ENCODE measurements around the gene FARP2. TPM values are rescaled to one million over a fixed set of nuclear protein-coding genes. Genes with fewer than 3 reads are reported as not detected.

FARP2 gene
- total RNA-seq, 2 donors from 2014 or later: 24.0 to 32.8 TPM

DNA sequence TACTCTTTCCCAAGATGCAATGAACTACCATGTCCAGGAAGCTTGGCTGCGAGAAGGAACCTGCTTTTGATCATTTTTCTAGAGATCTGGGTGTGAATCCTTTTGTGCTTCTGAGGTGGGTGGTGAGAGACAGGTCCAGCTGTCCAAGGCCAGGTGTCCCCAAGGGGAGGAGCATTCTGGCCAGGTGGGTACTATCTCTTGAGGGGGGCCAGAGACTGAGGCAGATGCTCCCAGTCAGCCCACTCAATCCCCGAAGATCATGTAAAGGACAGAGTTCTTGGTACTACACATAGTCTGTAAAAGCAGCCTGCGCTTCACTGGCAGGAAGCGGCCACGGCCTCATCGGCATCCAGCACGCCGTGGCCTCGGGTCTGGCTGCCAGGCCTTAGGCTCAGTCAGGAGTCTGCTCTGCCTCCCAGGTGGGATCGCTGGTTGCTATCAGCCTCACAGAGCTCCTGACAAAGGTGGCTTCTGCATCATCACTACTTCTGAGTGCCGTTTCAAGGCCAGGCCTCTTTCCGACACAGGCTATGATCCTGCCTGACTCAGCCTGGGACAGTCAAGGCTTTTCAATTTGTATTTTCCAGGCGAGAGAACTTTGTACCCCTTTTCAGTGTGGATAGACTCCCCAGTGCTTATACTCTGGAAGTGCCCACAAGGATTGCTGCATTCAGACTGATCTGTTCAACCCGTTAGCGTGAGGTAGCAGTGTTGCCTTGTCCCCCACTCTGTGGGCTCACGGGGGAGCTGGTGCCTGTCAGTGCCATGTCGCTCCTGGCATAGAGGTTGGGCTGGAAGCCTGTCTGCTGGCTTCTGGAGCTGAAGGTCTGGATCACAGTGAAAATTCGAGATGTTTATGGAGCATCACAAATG is 123.2 kb downstream of the FARP2 start:
- no peak for DNase-seq (ENCODE audit: low spot score in 2 of 2)
- ATAC-seq: no peak
- Mint-ChIP-seq H3K36me3 (no peaks in the 10 kb centered on the region), H3K27ac (no peak overlapping the region), H3K9me3 (no peaks in the 10 kb centered on the region)

DNA sequence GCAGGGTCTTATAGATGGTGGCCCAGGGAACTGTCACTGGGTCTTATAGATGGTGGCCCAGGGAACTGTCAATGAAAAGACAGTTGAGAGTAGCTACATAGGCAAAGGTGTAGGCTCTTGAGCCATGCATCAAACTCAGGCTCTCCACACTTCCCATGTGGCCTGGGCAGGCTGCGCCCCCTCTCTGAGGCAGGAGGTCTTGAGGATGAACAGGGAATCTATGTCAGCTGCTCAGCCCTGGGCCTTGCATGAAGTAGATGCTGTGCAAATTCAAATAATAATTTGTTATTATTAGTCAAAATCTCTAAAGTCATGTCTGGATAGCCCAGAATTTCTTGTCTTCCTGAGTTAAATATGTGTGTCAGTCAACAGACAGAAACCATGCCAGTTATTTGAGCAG is 125.6 kb downstream of the FARP2 start:
- no peak overlapping the region for H3K27ac Mint-ChIP-seq
- ATAC-seq (no peak), DNase-seq (ENCODE audit: low spot score in 2 of 2) (no peak)
- no peaks in the 10 kb centered on the region for H3K36me3 Mint-ChIP-seq
- no peaks in the 10 kb centered on the region for H3K9me3 Mint-ChIP-seq

DNA sequence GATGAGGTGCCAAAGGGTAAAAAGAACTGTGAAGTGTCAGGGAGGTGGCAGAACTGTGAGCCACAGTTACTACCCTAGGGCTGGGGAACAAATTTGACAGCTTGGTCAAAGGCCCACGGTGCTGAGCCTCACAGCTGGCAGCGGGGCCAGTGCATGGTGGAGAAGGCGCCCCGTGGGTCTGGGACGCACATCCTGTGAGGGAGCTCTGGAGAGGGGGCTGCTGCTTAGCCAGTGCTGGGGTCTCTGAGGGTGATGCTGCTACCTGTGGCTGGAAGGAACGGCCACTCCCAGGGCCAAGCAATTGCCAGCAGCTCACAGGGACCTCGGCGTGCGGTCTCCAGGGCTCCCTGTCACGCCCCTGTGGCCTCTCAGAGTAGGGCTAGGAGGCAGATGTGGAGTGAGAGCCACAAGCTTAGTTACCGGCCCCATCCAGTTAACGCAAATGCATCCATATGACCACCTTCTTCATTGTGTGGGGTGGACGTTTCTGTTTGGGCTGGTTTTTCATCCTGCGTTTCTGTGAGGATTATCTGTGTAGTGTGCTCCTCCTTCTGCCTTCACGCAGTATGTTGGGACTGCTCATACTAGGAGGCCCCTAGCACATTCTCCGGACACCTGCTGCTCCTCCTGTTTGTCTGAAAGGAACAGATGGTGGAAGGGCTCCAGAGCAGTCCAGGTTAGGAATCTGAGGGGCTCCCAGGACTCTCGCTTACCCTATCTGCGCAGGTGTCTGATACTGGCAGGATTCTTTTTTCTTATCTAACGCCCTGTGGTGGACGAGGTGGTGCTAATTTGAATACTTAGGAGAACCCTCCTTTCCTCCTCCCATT is 126.3 kb downstream of the FARP2 start:
- ATAC-seq (no peak), DNase-seq (ENCODE audit: low spot score in 2 of 2) (no peak)
- Mint-ChIP-seq H3K9me3 (no peaks in the 10 kb centered on the region), H3K36me3 (no peaks in the 10 kb centered on the region), H3K27ac (peak overlapping the region in 1 of 2 donors; percentile 61)

DNA sequence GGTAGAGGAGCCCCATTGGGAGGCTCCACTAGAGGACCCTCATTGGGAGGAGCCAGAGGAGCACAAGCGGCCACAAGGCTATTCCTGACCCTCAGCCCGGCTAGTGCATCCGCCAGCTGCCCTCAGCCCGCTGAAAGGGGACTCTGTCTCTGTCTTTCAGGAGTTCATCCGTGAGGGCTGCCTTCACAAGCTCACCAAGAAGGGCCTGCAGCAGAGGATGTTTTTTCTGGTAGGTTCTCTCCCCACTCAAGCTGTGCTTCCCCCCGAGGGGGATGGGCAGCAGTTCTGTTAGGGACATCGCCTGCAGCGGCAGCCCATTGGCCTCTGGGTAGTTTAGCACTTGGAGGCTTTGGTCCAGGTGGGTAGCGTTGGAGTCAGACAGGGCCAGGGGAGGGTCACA is 127.2 kb downstream of the FARP2 start:
- DNase-seq (ENCODE audit: low spot score in 2 of 2): no peak
- Mint-ChIP-seq H3K9me3 (no peaks in the 10 kb centered on the region), H3K36me3 (no peaks in the 10 kb centered on the region), H3K27ac (no peak overlapping the region)
- no peak for ATAC-seq

DNA sequence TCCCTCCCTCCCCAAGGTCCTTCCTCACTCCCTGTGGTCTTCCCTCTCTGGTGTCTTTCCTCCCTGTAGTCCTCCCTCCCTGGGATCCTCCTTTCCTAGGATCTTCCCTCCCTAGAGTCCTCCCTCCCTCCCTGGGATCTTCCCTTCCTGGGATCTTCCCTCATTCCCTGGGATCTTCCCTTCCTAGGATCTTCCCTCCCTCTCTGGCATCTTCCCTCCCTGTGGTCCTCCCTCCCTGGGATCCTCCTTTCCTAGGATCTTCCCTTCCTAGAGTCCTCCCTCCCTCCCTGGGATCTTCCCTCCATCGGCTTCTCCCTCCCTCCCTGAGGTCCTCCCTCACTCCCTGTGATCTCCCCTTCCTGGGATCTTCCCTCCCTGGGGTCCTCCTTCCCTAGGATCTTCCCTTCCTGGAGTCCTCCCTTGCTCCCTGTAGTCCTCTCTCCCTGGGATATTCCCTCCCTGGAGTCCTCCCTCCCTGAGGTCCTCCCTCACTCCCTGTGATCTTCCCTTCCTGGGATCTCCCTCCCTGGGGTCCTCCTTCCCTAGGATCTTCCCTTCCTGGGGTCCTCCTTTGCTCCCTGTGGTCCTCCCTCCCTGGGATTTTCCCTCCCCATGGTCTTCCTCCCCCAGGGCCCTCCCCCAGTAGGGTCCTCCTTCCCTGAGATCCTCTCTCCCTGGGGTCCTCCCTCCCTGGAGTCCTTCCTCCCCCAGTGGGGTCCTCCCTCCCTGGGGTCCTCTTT is 129.3 kb downstream of the FARP2 start:
- H3K9me3 Mint-ChIP-seq: no peaks in the 10 kb centered on the region
- no peak for DNase-seq (ENCODE audit: low spot score in 2 of 2)
- no peaks in the 10 kb centered on the region for H3K36me3 Mint-ChIP-seq
- H3K27ac Mint-ChIP-seq: peak overlapping the region; percentile 50 to 60
- no peak for ATAC-seq

DNA sequence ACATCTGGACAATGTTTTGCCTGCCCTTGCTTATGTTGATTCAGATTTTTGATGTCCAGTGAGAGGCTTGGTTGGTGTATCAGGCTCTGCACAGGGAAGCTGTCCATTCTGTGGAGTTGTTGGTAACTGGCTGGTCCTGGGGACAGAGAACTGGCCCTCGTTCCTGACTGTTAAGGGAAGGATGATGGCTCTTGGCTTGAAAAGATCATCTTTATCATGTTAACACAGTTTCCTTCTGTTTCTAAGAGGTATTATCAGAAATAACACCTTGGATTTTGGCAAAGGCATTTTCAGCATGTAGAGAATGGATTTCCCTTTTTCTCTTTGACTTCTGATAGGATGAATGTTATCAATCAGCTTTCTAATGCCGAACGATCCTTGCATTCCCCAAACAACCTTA is 133.0 kb downstream of the FARP2 start:
- H3K36me3 Mint-ChIP-seq: no peaks in the 10 kb centered on the region
- H3K9me3 Mint-ChIP-seq: no peaks in the 10 kb centered on the region
- H3K27ac Mint-ChIP-seq: no peak overlapping the region
- ATAC-seq: no peak
- no peak for DNase-seq (ENCODE audit: low spot score in 2 of 2)

DNA sequence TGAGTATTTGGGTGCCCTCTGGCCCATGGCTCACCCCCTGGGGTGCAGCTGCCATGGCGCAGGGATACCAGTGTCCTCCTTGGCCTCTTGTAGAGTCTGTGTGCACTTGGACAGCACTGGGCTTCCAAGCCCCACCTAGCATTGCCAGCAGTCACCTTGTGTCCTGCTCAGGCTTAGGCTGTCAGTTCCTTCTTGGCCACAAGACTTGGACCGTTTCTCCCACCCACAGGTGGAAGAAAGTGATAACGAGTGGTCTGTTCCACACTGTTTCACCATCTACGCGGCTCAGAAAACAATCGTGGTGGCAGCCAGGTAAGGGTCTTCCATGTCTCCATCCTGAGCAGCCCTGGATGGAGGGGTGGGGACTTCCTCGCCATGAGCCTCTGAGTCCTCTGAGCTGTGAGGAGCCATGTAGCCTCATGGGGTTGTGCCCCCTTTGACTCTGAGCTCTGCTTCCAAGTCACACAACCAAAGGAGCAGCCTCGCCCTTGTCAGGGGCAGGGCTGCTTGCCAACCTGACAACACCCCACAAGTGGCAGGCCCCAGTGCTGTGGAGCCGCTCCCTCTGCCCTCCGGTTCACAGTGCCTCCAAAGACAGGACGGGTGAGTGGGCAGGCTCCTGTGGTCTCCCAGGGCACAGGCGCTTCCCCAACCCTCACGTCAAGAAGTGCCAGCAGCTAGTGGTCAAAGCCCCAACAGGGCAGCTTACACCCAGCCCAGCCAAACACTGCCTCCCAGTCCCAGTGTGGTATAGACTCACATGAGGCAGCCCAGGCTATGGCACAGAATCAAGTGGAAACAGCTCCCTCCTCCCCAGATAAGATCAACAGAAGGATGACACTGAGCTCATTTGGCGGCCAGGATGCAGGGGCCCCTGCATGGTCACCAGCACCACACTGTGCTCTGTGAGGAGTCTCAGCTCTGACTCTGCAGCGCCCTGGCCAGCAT is 133.9 kb downstream of the FARP2 start:
- H3K9me3 Mint-ChIP-seq: no peaks in the 10 kb centered on the region
- ATAC-seq (peak in 1 of 2 donors; percentile 16), DNase-seq (ENCODE audit: low spot score in 2 of 2) (no peak)
- H3K27ac Mint-ChIP-seq: peak overlapping the region in 1 of 2 donors; percentile 36
- no peaks in the 10 kb centered on the region for H3K36me3 Mint-ChIP-seq

DNA sequence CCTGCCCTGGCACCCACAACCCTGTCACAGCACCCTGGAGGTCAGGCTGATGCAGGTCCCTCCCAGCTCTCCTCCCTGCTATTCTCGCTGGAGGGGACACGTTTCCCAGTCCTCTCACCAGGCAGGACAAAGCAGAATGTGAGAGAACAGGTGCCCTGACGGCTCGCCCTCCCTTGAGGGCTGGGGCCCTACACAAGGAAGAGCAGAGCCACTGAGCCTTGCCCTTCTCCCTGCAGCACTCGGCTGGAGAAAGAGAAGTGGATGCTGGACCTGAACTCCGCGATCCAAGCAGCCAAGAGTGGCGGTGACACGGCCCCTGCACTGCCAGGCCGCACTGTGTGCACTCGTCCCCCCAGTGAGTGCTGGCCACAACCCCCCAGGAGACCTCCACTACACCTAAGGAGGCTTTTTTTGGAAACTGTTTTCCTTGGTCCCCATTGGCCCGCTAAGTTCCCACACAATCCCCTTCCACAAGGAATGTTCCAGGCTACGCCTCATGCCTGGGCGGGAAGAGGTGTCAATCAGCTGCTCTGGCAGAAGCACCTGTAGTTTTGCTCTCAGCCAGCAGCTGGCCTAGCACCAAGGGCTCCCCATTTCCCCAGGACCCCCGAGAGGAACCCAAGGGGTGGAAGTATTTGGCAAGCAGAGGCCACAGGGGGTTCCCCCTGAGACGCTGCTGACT is 134.9 kb downstream of the FARP2 start:
- DNase-seq (ENCODE audit: low spot score in 2 of 2) (no peak), ATAC-seq (no peak)
- no peak overlapping the region for H3K27ac Mint-ChIP-seq
- H3K36me3 Mint-ChIP-seq: no peaks in the 10 kb centered on the region
- H3K9me3 Mint-ChIP-seq: no peaks in the 10 kb centered on the region

DNA sequence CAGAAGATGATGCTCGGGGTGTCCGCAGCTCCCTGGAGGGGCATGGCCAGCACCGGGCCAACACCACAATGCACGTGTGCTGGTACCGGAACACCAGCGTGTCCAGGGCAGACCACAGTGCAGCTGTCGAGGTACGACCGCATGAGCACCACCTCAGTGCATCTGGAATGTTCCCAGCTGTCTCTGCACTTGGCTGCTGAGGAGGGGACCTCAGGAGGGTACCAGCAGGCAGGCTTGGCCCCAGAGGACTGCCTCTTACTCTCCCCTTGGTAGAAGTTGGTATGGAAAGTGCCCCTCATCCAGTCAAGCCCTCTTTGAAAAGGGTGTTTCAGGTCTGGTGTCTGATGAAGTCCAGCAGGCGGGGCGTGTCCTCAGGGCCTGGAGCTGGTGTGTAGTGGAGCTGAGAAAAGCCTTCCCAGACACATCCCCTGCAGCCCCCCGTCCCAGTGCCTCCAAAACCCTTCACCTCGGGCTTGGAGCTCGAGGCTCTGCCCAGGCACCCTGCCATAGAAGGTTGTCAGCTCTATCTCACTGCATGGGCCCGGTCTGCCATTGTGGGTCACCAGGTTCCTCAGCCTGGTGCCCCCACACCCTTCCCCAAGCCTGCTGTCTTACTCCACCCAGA is 135.6 kb downstream of the FARP2 start:
- ATAC-seq (no peak), DNase-seq (ENCODE audit: low spot score in 2 of 2) (no peak)
- H3K36me3 Mint-ChIP-seq: no peaks in the 10 kb centered on the region

DNA sequence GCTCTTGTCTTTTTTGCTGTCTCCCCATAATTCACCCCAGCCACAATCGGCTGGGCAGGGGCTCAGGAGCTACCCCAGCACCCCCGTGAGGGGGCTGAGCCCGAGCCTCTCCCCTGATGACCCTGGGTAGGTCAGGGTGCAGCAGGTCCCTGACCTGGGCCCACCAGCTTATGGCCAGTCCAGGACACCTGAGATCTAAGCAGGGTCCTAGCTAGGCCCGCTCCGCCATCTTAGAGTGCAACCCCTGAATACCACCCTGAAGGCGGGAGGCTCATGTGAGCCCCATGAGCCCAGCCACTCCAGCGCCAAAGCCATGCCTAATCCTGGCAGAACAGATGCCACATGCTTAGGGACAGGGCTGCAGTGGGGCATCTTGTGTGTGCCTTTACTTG is 136.1 kb downstream of the FARP2 start:
- DNase-seq (ENCODE audit: low spot score in 2 of 2) (no peak), ATAC-seq (no peak)
- H3K27ac Mint-ChIP-seq: peak overlapping the region in 1 of 2 donors; percentile 78
- no peaks in the 10 kb centered on the region for H3K9me3 Mint-ChIP-seq
- H3K36me3 Mint-ChIP-seq: no peaks in the 10 kb centered on the region

More for the DNA sequence above, 135.6 kb downstream of the FARP2 start:
- Mint-ChIP-seq H3K27ac (peak overlapping the region in 1 of 2 donors; percentile 78), H3K9me3 (no peaks in the 10 kb centered on the region)

DNA sequence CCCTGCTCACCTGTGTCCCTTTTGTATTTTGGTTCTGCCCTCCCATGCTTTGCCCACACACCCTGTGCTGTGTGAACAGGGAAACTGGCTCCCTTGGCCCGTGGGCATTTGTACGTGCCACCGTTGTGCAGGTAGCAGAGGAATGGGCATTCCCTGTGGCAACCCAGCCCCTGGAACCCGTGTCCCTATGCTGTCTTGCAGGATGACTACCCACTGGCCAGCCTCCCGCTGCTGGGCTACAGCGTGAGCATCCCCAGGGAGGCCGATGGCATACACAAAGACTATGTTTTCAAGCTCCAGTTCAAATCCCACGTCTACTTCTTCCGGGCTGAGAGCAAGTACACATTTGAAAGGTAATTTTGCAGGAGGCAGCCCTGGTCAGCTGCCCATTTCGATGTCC is 137.0 kb downstream of the FARP2 start:
- no peak for DNase-seq (ENCODE audit: low spot score in 2 of 2)
- ATAC-seq: no peak
- no peak overlapping the region for H3K27ac Mint-ChIP-seq
- H3K36me3 Mint-ChIP-seq: no peaks in the 10 kb centered on the region
- no peaks in the 10 kb centered on the region for H3K9me3 Mint-ChIP-seq

DNA sequence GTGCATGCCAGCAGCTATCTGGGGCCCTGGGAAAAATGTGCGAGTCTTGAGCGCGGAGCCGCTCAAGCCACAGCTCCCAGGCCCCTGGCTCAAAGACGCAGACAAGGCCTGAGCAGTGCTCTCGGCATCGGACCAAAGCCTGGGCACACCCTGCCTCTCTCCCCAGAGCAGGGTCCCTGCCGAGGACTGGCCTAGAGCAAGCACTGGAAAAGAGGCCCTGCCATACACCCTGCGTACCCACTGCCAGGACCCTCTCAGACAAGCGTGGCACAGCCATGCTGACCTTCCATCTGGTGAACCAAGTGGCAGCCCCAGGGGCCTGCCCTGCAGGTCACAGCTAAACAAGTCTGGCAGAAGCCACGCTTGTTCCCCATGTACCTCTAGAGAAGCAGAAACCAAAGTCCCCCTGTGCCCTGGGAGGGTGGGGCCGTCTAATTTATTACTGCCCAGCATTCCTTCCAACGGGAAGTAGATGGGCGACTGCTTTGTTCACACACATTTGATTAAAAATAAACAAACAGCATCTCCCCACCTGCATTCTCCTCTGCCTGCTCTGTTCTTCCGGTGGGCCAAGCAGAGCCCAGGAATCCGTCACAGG is 138.3 kb downstream of the FARP2 start:
- no peak for DNase-seq (ENCODE audit: low spot score in 2 of 2)
- Mint-ChIP-seq H3K36me3 (no peaks in the 10 kb centered on the region), H3K9me3 (no peaks in the 10 kb centered on the region), H3K27ac (peak overlapping the region in 1 of 2 donors; percentile 26)
- ATAC-seq: no peak

DNA sequence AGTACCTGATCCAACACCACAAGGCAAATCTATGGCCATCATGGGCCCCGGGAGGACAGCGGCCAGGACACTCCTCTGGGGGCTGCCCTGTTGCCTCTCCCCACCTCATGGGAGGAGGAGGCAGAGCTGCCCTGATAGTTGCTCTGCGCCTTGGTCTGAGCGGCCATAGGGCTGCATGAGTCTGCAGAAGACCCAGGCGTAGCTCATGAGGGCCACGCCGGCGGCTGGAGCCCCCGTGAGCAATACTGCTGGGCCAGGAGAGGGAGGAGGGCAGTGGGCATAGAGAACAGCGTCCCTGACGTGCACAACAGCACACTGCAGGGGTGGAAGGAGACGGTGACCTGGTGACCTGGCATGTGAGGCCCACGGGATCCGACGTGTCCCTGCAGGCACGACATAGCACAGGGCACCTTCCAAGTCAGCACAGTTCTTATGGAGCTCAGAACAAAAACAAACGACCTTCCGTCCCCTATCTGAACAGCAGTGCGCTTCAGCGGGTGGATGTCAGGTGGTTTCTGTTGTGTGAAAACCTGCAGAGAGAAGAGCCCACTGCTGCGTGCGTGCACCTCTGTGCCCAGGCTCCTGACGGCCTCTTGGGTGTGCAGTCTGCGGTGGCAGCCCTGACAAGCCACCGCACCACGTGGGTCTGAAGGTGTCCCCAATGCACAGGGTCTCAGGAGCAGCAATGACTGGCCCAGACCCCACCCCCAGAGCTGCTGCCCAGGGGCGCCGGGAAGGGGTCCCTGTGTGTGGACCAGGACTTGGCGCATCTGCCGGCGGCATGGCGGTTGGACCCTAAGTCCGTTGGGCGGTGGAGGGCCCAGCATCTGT is 139.3 kb downstream of the FARP2 start:
- DNase-seq (ENCODE audit: low spot score in 2 of 2) (no peak), ATAC-seq (no peak)
- Mint-ChIP-seq H3K9me3 (no peaks in the 10 kb centered on the region), H3K36me3 (no peaks in the 10 kb centered on the region), H3K27ac (peak overlapping the region; percentile 26 to 36)

All from activated naive CD4-positive, alpha-beta T cell treated with anti-CD3 and anti-CD28 coated beads, Interleukin-2, amount 50 U/mL, for 72 hours (primary cell).